Vagina (tissue), 2 donors: ENCODE results near the gene PDCD4. TPM values are rescaled to one million over a fixed set of nuclear protein-coding genes. Genes with fewer than 3 reads are reported as not detected.
A peak's percentile ranks its signal among the peaks of the same experiment; 100 is the strongest.

ENCODE experiments used
- DNase-seq, 2 donors: peaks; one replicate each; pipeline ENCODE4 v3.0.0-alpha.2; 2017; ENCODE audit errors: extremely low spot score in 2 of 2
- H3K27ac ChIP-seq: fragments of 200-600 bp; sonication (generic); one replicate; pipeline ENCODE4 v1.5.1; 2019
- H3K27me3 ChIP-seq: fragments of 200-600 bp; sonication (generic); one replicate; pipeline ENCODE4 v1.5.1; 2019
- H3K36me3 ChIP-seq, 2 donors: fragments of 200-600 bp; sonication (generic); one replicate each; pipeline ENCODE4 v1.5.1; 2017 to 2019
- H3K4me1 ChIP-seq: fragments of 200-600 bp; sonication (generic); one replicate; pipeline ENCODE4 v1.5.1; 2019
- H3K4me3 ChIP-seq, 2 donors: fragments of 200-600 bp; sonication (generic); 1 replicate in 1 of 2; 2 replicates in 1 of 2; pipeline ENCODE4 v1.5.1; 2016 to 2019
- H3K9me3 ChIP-seq: fragments of 200-600 bp; sonication (generic); one replicate; pipeline ENCODE4 v1.5.1; 2019
- CTCF ChIP-seq, 3 experiments: fragments of 450-650 bp in 2 of 3; fragments of 200-600 bp in 1 of 3; sonication (generic) in 1 of 3; IDR thresholded peaks; one replicate each; pipeline ENCODE4 v1.5.1; 2017 to 2019; ENCODE audit warnings: antibody characterized with exemption in 3 of 3, mild to moderate bottlenecking in 2 of 3, moderate library complexity in 2 of 3
- POLR2A ChIP-seq, 2 donors: fragments of 450-650 bp; IDR thresholded peaks; one replicate each; pipeline ENCODE4 v1.6.1; 2017; ENCODE audit warnings: antibody characterized with exemption in 2 of 2, mild to moderate bottlenecking in 2 of 2, moderate library complexity in 2 of 2
- POLR2AphosphoS5 ChIP-seq, 2 donors: sonication (generic); formaldehyde crosslinking; IDR thresholded peaks; one replicate each; pipeline ENCODE4 v1.9.0; 2017; ENCODE audit warnings: antibody characterized with exemption in 2 of 2, mild to moderate bottlenecking in 2 of 2, low read depth in 1 of 2; ENCODE audit not compliant: insufficient read depth in 1 of 2
- intact Hi-C: fragments of 100-400 bp; cut with DNase I; formaldehyde crosslinking; loops from one replicate; pipeline ENCODE4 v1.15.1; 2023
- total RNA-seq: library from RNA; depleted of rRNA; stranded (reverse); fragments of >200 nt; gene quantifications from one replicate; pipeline ENCODE4 v1.2.3, GENCODE V29; 2016

PDCD4 gene
- total RNA-seq, 1 donor from 2014 or later, result 110 TPM

- TF ChIP-seq POLR2AphosphoS5 (IDR thresholded peaks at IDR 0.05; ENCODE audit: insufficient read depth in 1 of 2, low read depth in 1 of 2) (no peak), CTCF (IDR thresholded peaks at IDR 0.05) (no peak), POLR2A (IDR thresholded peaks at IDR 0.05) (no peak)
- H3K9me3 ChIP-seq, result no peaks in the 10 kb centered on the region
- no peak overlapping the region for H3K27ac ChIP-seq
- no peak overlapping the region for H3K4me3 ChIP-seq
- no peaks in the 10 kb centered on the region for H3K27me3 ChIP-seq
- no peak for DNase-seq
- H3K36me3 ChIP-seq, result no peaks in the 10 kb centered on the region
- peaks cover 35% of the 10 kb centered on the region for H3K4me1 ChIP-seq
- intact Hi-C loops, result no loop called here
Measured at GRCh38 chr10:110916554-110917346, 45.0 kb downstream of the PDCD4 start.

GRCh38 chr10:110918269-110918642, 46.5 kb downstream of the PDCD4 start:
- peaks cover 48% of the 10 kb centered on the region for H3K4me1 ChIP-seq
- peak overlapping the region; percentile 69 to 83 for H3K4me3 ChIP-seq
- H3K27ac ChIP-seq, result peak overlapping the region; percentile 98
- TF ChIP-seq POLR2AphosphoS5 (IDR thresholded peaks at IDR 0.05; ENCODE audit: insufficient read depth in 1 of 2, low read depth in 1 of 2) (no peak), POLR2A (IDR thresholded peaks at IDR 0.05) (no peak), CTCF (IDR thresholded peaks at IDR 0.05) (no peak)
- DNase-seq, result peak; percentile 97
- H3K9me3 ChIP-seq, result no peaks in the 10 kb centered on the region
- no peaks in the 10 kb centered on the region for H3K36me3 ChIP-seq
- intact Hi-C loops, result no loop called here
- no peaks in the 10 kb centered on the region for H3K27me3 ChIP-seq

GRCh38 chr10:110918643-110919348, 47.1 kb downstream of the PDCD4 start, which contains the start of gene BBIP1:
Gene BBIP1, minus strand, starts transcription at chr10:110919180. Its CDS starts 1,023 bp downstream, at chr10:110918157.
- intact Hi-C loops, result no loop called here
- H3K27me3 ChIP-seq, result no peaks in the 10 kb centered on the region
- peak within 1 kb of the TSS; percentile 75 to 83 for H3K4me3 ChIP-seq
- H3K36me3 ChIP-seq, result no peaks in the 10 kb centered on the region
- peak in 1 of 2 donors; percentile 100 for DNase-seq
- TF ChIP-seq POLR2A (IDR thresholded peaks at IDR 0.05) (no peak), POLR2AphosphoS5 (IDR thresholded peaks at IDR 0.05; ENCODE audit: insufficient read depth in 1 of 2, low read depth in 1 of 2) (peak; percentile 90 to 97)
- H3K4me1 ChIP-seq, result peaks cover 53% of the 10 kb centered on the region
- H3K27ac ChIP-seq, result peak within 1 kb of the TSS; percentile 98
- no peaks in the 10 kb centered on the region for H3K9me3 ChIP-seq

GRCh38 chr10:110919349-110919931, 47.7 kb downstream of the PDCD4 start, which contains the start of gene SHOC2:
Gene SHOC2, plus strand, starts transcription at chr10:110919604. Its CDS starts 44,755 bp downstream, at chr10:110964359.
- Histone ChIP-seq H3K4me1 (peaks cover 59% of the 10 kb centered on the region), H3K9me3 (no peaks in the 10 kb centered on the region), H3K36me3 (no peaks in the 10 kb centered on the region), H3K27me3 (no peaks in the 10 kb centered on the region), H3K27ac (peak within 1 kb of the TSS; percentile 98), H3K4me3 (peak within 1 kb of the TSS; percentile 75 to 83)
- intact Hi-C loops, result no loop called here
- DNase-seq, result peak in 1 of 2 donors; percentile 98
- TF ChIP-seq POLR2A (IDR thresholded peaks at IDR 0.05) (peak in 1 of 2 donors; percentile 82), CTCF (IDR thresholded peaks at IDR 0.05) (no peak), POLR2AphosphoS5 (IDR thresholded peaks at IDR 0.05; ENCODE audit: insufficient read depth in 1 of 2, low read depth in 1 of 2) (peak in 1 of 2 donors; percentile 26)
